22Rv1 (cell line): ENCODE results near the gene XPC.

Experiments used
- CTCF ChIP-seq: fragments of 450-650 bp; IDR thresholded peaks from 2 replicates; pipeline ENCODE4 v1.5.1; 2017; ENCODE audit warnings: mild to moderate bottlenecking
- ZFX ChIP-seq: fragments of 450-650 bp; IDR thresholded peaks from 2 replicates; pipeline ENCODE4 v1.6.1; 2017; ENCODE audit warnings: antibody characterized with exemption, borderline replicate concordance

DNA sequence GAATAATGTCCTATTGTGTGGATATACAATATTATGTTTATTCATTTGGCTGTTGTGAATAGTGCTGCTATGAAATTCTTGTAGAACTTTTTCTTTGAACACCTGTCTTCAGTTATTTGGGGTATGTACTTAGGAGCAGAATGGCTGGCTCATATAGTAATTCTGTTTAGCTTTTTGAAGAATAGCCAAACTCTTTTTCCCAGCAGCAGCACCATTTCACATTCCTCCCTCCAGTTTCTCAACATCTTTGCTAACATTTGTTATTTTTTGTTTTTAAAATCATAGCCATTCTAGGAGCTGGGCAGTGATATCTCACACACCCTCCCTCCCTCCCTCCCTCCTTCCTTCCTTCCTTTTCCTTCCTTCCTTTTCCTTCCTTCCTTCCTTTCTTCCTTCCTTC, 40.0 kb upstream of the XPC start:
- TF ChIP-seq CTCF (no peak), ZFX (no peak)
